Posterior cingulate gyrus (tissue), 11 donors: ENCODE measurements around the gene COL18A1.
A peak's percentile ranks its signal among the peaks of the same experiment; 100 is the strongest.
"Not testable (repeated sequence)": the region's sequence is repeated elsewhere in the genome, so short reads cannot be mapped to it uniquely, and the experiment has no call there.

Experiments used
- DNase-seq, 10 donors: peaks; one replicate each; pipeline versions ENCODE4 v3.0.0 to v3.0.0-alpha.2; 2020 to 2021; ENCODE audit warnings: mixed read lengths in 3 of 10
- intact Hi-C: fragments of 100-400 bp; cut with DNase I; formaldehyde crosslinking; loops from one replicate; pipeline ENCODE4 v1.15.1; 2023

Gene COL18A1

DNA sequence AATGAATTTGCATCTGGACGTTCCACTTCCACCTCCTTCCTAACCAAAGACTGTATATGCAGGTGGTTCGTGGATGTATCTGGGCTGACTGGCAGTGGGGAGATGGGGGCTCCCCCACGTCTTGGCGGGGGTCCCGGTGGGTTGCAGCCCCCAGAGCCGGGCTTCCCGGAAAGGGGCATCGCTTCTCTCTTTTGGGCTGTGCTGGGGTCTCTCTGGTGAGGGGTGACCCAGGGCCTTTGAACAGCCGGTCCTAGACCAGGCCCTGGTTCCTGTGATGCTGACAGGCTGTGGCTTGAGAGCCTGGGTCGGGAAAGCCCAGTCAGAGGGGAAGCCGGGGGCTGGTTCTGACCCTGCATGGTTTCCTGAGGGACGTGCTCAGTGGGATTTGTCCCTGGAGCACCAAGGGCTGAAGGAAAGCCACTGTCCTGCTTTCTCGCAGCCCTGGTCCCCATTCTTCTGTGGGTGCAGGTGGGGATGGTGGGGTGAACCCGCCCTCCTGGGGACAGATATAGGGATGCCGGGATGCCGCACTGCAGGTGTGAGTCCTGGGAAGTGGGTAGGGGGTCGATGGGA, 29.8 kb downstream of the COL18A1 start:
- DNase-seq = peak in 1 of 10 donors; percentile 70
- intact Hi-C loops = no loop called here

DNA sequence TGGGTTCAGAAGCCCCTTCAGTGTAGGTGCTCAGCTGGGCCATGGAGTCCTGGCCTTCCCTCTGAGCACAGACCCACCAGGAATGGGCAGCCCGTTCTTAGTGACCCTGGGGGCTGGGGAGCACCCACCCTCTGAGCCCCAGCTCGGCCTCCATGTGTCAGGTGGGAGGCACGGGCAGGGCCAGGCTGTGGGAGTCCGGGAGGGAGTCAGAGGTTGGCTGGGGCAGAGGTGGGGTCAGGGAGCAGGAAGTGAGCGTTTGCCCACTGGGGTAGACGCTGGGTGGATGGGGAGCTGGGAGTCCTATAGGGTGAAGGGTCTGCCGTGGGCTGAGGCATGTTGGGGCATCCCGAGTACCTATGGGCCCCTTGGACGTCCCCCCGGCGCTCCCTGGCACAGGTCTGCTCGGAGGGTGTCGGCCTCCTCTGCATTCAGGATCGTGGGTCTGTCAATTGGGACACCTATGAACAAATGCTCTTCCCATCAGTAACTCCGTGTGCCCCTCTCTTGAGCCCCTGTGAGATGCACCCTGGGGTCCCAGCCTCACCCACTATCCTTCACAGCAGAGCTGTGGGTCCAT, 30.5 kb downstream of the COL18A1 start:
- DNase-seq = peak in 1 of 10 donors; percentile 53
- intact Hi-C loops = no loop called here

DNA sequence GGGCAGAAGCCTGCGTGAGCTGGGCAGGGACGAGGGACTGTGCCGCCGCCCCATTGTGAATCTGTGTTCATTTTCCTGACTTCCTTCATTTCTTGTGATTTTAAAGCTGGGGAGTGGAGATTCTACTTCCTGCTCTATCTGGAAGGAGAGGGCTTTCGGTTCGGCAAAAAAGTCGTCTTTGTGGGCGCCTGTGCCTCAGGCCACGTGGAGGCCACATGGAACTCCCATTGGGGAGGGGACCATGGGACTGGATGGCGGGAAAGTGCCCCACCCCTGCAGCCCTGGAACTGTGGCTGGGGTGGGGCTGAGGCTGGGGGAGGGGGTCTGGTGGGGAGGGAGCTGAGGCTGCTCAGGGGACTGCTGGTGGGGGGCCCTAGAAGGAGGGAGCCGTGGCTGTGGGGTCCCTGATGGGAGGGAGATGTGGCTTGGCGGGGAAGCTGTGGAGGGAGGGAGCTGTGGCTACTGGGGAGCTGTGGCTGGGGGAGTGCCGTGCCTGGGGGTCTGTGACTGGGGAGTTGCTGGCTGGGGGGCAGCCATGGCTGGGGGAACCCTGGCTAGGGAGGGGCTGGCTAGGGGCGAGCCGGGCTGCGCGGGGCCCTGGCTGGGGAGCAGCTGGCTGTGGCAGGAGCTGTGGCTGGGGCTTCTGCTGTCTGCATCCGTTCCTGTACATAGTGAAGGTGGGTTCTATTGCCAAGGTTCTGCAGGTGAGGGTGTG, 31.5 kb downstream of the COL18A1 start:
- intact Hi-C loops = no loop called here
- peak in 4 of 10 donors; percentile 14 to 82 (median 42) for DNase-seq

DNA sequence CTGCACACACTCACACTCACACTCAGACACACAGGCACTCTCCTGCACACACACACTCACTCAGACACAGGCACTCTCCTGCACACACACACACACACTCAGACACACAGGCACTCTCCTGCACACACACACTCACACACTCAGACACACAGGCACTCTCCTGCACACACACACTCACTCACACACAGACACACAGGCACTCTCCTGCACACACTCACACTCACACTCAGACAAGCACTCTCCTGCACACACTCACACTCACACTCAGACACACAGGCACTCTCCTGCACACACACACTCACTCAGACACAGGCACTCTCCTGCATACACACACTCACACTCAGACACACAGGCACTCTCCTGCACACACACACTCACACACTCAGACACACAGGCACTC, 32.9 kb downstream of the COL18A1 start:
- DNase-seq, intact Hi-C loops: not testable (repeated sequence)

DNA sequence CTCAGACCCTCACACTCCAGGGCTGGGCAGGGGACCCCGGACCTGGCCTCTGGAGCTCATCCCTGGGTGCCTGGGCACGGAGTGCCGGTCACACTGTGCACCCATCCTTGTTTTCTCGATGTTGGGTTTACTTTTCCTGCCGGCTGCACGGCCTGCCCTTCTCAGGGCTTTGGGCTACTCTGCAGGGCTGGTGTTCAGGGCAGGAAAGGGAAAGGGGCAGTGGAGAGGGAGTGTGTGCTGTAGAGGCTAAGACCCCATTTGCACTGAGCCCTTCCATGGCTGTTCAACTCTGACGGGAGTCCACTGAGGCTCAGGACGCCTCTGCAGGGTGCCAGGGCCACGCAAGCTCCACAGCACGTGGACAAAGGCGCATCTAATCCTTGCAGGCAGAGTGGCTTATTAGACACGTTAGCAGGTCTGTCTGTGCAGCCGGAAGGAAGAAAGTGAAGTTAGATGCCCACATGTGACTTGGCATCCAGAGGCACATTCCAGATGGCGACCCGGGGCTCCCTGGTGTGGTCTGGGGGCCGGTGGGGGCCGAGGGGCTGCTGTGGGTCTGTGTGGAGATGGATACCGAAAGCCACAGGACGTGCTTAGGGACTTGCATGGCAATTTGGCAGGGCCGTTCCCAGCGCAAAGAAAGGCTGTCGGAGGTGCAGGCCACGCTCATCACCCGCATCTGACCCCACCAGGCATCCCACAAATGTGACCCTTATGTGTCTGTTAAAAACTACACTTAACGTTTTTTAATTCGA, 33.6 kb downstream of the COL18A1 start:
- intact Hi-C loops = loop anchor here (1.0 kb wide), 2 partner anchors 146 to 298 kb away; no protein-coding TSS in a partner anchor
- DNase-seq = peak in 4 of 10 donors; percentile 25 to 71 (median 66)

DNA sequence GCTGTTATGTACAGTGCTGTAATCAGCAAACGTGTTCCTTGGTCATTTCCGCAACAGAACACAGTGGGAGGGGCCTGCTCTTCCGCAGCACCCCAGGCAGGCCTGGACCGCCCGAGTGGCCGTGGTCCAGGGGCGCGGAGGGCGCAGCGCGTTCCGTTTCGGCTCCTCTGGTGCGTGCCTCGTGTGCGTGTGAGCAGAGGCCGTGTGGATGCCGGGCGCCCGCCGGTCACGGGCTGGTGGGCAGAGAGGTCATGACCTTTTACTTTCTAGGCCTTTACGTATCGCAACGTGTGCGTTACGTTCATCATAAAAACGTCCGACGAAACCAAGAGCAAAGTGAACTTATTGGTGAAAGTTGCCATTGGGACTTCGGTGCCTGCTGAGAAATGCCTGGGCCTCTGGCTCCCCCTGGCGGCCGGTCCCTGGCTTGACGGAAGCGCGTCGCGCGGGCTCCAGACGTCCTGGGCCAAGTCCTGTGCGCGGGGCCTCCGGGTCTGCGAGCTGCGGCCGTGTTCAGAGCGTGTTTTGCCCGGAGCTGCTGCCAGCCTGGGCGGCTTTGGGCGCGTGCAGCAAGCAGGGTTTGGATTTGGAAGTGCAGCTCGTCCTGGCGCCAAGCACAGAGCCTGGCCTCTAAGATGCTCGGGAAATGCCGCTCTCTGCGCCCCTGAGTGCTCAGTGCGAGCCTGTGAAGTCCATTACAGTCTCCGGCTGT, 34.4 kb downstream of the COL18A1 start:
- intact Hi-C loops = loop anchor here (1.0 kb wide), 2 partner anchors 147 to 299 kb away; no protein-coding TSS in a partner anchor
- peak; percentile 66 to 97 (median 86) for DNase-seq

DNA sequence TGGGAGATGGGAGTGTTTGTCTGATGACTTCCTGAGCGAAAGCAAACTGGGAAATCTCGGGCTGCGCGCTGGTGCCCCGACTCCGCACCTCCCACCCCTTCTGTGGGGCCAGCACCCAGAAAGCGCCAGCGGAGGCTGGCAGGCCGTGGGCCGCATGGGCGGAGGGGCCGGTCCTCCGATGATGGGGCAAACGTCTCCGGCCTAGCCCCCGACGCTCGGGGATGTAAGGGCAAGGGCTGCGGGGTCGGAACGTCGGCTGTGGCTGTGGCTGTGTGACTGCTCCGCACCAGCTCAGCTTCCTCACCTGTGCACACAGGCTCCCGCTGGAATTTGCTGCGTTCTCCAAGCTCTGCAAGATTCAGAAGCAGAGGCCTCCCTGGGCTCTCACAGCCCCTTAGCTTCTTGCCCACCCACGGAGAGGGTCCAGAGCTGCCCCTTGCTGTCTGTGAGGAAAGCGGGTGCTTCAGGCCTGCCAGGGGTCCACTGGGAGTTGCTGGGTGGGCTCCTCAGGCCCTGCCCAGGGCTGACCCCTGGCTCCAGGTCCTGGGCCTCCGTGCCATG, 35.0 kb downstream of the COL18A1 start:
- intact Hi-C loops = loop anchor here (1.0 to 10.0 kb wide), 3 partner anchors 148 to 485 kb away; no protein-coding TSS in a partner anchor
- peak in 4 of 10 donors; percentile 16 to 87 (median 73) for DNase-seq

DNA sequence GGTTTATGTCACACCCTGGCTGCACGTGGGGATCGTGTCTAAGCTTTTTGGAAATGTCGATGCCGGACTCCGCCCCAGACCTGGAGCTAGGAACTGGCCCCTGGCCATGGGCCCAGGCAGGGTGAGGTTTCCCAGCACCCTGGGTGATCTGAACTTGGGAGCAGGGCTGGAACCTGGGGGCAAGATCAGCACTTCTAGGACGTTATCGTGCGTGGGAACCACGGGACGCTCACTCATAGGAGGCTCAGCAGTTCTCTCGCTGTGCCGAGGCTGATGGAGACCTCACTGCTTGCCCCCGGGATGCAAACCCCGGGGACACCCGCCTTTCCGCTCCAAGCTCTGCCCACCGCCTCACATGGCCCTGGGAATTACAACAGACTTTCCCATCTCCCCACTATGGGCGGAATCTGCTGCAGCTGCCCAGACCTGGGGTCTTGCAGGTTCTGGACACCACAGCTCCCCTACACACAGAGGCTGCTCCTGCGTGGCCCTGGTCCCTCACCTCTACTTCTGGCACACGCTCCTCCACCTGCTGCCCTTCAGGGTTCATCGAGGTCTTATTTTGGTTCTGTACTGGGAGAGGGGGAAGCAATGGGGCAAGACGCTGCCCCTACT, 35.9 kb downstream of the COL18A1 start:
- DNase-seq = peak in 4 of 10 donors; percentile 17 to 79 (median 56)
- intact Hi-C loops = loop anchor here (10.0 kb wide), 1 partner anchor 486 kb away; no protein-coding TSS in a partner anchor

DNA sequence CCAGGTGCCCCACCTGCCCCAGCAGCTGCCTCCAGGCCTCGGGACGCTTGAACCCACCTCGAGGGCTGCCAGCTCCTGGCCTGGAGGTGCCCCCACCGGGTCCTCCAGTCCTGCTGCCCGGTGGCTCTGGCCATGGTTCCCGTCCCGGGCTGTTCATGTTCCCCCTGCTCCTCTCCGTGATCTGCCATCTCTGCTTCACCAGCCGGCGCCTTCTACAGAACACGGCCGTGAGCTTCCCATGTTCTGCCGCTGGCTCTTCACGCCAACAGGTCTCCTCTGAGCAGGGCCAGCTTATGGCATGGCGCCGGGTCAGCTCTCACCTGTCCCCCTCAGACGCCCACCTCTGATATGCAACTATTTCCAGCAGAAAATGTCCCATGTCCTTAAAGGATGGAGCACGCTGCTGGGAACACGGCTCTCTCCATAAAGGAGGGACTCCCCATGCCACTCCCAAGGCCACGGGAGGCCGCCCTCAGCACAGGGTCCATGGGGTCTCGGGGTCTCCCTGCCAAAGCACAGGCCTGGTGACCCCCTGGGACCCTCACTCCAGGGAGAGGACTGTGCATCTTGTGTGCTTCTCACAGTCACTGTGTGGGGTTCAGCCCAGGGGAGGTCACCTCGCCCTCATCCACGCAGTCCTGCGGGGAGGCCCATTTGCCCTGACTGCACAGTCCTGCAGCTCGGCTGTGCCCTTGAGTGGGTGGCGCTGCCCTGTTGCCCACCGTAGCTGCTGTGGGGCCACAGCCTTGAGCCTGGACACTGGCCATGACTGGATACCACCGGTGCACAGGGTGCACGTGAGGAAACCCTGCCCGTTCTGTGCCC, 36.7 kb downstream of the COL18A1 start:
- DNase-seq = peak in 4 of 10 donors; percentile 16 to 74 (median 56)
- intact Hi-C loops = loop anchor here (10.0 kb wide), 1 partner anchor 487 kb away; no protein-coding TSS in a partner anchor

DNA sequence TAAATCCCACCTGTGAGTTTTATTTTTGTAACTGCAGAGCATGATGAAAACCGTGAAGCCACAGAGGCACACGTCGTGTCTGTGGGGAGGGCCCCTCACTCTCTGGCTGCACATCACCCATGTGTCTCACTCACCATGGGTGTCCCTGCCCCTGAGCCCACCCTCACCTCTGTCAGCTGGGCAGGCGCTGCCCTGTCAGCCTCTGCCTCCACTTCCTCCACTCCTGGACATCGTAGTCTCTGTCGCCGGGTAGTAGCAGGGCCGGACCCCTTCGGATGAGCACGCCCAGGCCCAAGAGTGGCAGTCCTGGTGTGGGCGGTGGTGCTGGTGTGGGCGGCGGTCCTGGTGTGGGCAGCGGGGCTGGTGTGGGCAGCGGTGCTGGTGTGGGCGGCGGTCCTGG, 37.3 kb downstream of the COL18A1 start:
- intact Hi-C loops = loop anchor here (10.0 kb wide), 1 partner anchor 487 kb away; no protein-coding TSS in a partner anchor
- DNase-seq = peak in 3 of 10 donors; percentile 45 to 82 (median 64)

DNA sequence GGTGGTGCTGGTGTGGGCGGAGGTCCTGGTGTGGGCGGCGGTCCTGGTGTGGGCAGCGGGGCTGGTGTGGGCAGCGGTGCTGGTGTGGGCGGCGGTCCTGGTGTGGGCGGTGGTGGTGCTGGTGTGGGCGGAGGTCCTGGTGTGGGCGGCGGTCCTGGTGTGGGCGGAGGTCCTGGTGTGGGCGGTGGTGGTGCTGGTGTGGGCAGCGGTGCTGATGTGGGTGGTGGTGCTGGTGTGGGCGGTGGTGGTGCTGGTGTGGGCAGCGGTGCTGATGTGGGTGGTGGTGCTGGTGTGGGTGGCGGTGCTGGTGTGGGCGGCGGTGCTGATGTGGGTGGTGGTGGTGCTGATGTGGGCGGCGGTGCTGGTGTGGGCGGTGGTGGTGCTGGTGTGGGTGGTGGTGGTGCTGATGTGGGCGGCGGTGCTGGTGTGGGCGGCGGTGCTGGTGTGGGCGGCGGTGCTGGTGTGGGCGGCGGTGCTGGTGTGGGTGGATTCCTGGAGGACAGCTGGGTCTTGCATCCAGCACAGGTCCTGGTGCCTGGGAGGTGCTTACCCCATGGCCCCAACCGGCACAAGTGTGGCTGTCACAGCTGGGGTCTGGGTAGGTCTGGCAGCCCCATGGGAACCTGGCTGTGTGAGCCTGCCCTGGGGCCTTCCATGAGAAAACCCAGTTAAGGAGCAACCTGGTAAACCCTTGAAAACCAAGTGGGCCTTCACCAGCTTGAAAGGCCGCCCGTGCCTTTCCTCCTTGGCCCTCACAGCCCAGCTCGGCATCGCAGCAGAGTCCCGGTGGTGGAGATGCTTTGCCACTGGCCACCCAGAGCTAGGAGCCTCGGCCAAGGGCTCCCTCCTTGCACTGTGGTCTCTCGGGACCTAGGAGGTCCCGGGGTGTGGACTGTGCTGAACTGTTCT, 38.0 kb downstream of the COL18A1 start:
- DNase-seq = peak in 3 of 10 donors; percentile 59 to 78 (median 78)
- intact Hi-C loops = loop anchor here (10.0 kb wide), 1 partner anchor 488 kb away; no protein-coding TSS in a partner anchor

DNA sequence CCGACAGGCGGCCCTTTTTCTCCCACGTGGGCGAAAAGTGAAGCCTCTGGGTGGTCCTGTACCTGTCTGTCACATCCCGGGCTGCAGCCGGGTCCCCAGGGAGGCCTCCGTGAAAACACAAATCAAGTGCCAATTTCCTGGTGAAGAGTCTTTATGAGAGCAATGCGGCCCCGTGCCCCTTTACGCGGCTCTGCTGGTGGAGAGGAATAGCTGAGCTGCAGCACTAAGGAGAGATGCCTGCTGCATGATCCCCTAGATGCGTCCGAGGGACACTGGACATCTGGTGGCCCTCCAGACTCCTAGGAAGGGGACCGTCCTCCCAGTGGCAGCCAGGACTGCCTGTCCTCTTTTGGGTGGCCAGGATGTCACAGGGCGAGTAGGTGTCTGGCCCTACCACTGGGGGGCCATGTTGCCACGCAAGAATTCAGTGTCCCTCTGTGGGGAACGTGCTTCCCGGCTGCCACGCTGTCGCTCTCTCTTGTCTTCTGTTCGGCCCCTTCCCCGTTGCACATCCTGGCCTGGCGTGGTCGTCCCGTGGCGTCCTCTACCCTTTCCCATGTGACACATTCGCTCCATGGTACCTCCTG, 38.7 kb downstream of the COL18A1 start:
- peak in 7 of 10 donors; percentile 25 to 89 (median 63) for DNase-seq
- intact Hi-C loops = loop anchor here (10.0 kb wide), 1 partner anchor 489 kb away; no protein-coding TSS in a partner anchor

DNA sequence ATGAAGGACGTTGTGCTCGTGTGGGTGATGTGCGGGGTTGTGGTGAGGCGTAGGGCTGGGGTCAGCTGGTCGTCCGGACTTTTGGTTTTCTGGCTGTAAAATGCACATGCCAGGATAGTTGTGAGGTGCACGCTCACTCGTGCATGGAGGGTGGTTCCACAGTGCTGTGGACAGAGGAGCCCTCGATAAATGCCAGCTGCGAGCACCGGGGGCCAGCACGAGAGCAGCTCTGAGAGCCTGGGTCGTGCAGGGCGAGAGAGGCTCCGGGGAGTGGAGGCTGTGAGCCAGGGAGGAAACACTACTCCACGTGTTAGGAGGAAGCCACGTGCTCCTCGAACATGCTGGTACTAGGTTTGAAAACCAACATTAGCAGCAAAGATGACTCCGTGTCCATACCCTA, 39.4 kb downstream of the COL18A1 start:
- intact Hi-C loops = loop anchor here (10.0 kb wide), 1 partner anchor 490 kb away; no protein-coding TSS in a partner anchor
- peak in 4 of 10 donors; percentile 26 to 84 (median 60) for DNase-seq

DNA sequence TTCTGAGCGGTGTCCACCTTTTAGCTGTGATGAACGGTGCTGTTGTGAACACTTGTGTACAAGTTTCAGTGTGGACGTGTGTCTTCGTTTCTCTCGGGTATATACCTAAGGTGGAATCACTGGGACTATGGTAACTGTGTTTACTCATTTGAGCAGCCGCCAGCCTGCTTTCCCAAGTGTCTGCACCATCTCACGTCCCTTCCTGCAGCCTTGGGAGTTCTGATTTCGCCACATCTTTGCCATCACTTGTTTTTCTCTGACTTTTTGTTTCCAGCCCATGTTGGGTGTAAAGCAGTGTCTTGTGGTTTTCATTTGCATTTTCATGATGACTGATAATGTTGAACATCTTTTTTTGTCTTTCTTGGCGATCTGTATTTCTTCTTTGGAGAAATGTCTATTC, 40.4 kb downstream of the COL18A1 start:
- intact Hi-C loops = loop anchor here (10.0 kb wide), 1 partner anchor 491 kb away; no protein-coding TSS in a partner anchor

DNA sequence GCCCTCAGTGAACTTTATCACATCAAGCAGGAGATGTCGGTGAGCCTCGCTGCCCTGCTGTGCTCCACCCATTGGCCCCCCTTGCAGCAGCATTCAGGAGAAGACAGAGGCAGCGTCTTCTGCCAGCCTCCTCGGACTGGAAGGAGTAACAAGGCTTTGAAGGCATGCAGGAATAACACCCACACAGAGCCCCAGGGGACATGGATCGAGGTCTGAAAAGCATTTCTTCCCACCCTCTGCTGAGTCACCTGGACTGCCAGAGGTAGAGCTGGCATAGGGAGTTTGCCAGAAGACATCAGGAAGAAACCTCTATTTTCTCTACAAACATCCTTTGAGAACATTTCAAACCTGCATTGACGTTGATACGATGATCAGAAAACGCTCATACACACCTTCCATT, 42.9 kb downstream of the COL18A1 start:
- intact Hi-C loops = loop anchor here (10.0 kb wide), 1 partner anchor 493 kb away; no protein-coding TSS in a partner anchor
- peak in 2 of 10 donors; percentile 3 to 10 for DNase-seq

More for the DNA sequence above, 40.4 kb downstream of the COL18A1 start:
- peak in 1 of 10 donors; percentile 2 for DNase-seq

DNA sequence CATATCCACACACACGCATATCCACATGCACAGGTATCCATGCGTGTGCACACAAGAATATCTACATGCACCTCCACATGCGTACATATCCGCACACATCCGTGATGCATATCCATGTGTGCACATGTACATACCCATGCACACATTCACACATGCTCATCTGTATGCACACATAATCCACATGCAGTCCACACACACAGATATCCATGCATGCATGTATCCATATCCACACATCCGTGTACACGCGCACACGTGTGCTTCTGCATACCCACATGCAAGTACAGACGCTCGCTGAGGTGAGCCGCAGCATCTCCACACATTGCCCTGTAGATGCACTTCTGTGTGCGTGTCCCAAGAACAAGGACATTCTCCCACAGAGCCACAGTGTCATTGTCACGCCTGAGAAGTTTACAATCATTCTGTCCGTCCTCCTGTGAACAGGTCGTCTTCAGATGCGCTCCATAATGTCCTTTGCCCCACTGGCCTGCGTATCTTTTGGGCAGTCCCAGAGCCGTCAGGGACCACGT, 43.4 kb downstream of the COL18A1 start:
- intact Hi-C loops = loop anchor here (10.0 kb wide), 1 partner anchor 494 kb away; no protein-coding TSS in a partner anchor
- peak in 2 of 10 donors; percentile 10 to 20 for DNase-seq
